DMS153 treated with DMSO at 0.1 percent for 48 hours (cell line): ENCODE data around the gene PRKD2.
A peak's percentile ranks its signal among the peaks of the same experiment; 100 is the strongest.

Experiments
- DNase-seq: peaks from one replicate; lab custom pipeline; 2025; ENCODE audit not compliant: unreplicated experiment; lab: John Stamatoyannopoulos, UW

The PRKD2 gene

DNA sequence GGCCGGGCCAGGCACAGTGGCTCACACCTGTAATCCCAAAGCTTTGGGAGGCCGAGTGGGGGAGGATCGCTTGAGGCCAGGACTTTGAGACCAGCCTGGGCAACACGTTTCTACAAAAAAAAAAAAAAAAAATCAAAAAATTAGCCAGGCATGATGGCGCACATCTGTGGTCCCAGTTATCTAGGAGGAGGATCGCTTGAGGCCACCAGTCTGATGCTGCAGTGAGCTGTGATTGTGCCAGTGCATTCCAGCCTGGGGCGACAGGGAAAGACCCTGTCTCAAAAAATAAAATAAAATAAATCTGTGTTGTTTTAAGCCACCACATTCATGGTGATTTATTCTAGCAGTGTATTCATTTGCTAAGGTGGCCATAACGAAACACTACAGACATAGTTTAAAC lies 51.8 kb downstream of the PRKD2 start:
- no peak for DNase-seq

DNA sequence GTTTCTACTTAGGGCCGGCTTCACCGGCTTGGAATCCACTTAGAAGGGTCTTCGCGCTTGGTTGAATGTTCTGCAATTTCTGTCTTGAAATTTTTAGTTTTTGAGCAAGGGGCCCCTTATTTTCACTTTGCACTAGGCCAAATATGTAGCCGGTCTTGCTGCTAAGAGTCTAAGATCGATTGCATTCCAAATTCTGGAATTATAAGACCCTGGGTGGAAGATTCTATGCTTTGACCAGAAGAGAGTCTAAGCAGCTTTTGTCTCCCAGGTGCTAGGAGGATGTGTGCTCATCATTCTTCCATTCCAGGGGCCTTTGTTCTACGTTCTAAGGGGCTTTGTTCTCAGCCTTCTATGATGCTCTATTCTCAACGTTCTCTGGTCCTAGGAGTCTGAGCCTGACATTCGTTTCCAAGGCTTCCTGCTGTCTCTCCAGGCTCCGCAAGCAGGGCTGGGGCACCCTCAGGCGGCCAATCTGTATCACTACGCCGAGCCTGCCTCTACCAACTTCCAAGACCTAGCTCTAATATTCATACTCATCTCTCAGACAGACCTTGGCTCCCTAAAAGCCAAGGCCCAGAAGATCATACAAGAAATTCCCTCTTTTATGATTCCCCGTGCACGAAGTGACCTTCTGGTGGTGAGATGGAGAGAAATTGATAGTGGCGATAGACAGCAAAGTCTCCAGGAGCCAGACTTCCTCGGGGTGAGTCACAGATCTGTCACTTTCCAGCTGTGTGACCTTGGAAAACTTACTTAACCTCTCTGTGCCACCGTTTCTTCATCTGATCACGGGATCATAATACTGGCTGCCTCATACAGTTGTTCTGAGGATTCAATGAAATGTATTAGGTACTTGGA lies 55.0 kb downstream of the PRKD2 start:
- peak; percentile 76 for DNase-seq

DNA sequence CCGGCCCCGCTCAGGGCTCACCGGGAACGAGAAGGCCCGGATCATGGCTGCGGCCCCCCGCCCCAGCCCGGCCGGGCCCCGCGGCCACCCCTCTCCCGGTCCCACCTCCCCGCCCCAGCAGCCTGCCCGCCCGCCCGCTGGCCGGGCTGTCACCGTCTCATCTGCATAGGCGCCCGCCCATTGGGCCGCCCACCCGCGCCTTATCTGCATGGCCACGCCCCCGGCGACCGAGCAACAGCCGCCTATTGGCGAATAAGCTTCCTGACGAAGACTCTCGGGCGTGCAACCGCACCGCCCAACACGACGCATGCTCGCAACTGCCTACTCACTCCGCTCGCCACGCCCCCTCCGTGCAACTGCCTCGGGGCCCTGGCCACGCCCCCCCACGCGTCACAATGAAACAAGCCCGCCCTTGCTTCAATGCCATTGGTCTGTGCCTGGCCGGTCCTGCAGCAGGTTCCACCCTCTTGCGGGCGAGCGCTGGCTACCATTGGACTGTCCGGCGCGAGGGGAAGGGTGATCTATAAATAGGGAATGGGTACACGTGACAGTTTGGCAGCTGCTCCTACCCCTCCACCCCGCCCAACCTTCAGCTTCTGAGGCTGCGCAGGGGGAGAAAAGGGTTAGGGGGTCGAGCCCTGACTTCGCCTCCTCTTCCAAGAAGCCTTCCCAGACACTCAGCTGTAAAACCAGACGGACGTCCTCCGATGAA lies 55.7 kb downstream of the PRKD2 start, which contains the start of gene DACT3:
DACT3 (minus strand) TSS at position 163 of the 712 bp plus-strand sequence; CDS start at position 45, 118 bp downstream.
- peak; percentile 99 for DNase-seq

DNA sequence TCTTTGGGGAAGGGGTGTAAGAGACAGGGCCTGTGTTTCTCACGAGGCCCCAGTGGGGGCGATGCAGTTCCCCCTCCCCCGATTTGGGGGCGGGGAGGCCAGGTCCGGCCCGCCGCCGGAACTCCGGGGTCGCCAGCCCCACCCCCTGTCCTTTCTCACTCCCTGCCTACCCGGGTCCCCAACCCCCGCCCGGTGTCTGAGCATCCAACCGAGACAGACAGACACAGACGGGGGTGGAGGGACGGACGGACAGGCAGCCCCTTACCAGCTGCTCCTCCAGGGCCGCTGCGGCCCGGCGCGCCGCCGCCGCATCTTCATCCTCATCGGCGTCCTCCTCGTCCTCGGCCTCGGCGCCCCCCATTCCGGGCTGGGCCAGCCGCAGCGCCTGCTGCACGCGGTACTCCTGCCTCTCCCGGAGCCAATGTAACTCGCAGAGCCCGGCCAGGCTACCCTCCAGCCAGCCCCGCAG lies 56.3 kb downstream of the PRKD2 start:
- DNase-seq, result no peak

DNA sequence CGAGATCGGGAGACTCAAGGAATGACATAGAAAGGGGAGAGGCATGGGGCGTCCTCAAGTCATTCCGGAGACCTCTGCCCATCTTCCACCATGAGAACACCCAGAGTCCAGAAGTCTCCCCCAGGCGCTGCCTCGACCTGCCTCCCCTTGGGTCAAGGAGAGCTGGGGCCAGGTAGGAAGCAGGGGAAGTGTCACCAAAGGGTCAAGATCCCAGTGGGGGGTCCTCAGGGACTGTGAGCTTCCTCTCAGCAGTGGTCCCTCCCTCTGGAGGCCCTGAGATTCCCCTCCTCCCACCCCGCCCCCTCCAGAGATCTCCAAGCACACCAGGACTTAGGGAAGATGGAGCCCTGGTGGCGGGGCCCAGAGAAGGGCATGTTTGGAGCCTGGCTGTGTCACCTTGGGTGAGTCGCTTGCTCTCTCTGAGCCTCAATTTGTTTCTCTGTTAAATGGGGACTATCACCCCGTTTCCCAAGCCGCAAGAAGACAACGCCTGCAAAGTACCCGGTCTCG lies 56.9 kb downstream of the PRKD2 start:
- no peak for DNase-seq

DNA sequence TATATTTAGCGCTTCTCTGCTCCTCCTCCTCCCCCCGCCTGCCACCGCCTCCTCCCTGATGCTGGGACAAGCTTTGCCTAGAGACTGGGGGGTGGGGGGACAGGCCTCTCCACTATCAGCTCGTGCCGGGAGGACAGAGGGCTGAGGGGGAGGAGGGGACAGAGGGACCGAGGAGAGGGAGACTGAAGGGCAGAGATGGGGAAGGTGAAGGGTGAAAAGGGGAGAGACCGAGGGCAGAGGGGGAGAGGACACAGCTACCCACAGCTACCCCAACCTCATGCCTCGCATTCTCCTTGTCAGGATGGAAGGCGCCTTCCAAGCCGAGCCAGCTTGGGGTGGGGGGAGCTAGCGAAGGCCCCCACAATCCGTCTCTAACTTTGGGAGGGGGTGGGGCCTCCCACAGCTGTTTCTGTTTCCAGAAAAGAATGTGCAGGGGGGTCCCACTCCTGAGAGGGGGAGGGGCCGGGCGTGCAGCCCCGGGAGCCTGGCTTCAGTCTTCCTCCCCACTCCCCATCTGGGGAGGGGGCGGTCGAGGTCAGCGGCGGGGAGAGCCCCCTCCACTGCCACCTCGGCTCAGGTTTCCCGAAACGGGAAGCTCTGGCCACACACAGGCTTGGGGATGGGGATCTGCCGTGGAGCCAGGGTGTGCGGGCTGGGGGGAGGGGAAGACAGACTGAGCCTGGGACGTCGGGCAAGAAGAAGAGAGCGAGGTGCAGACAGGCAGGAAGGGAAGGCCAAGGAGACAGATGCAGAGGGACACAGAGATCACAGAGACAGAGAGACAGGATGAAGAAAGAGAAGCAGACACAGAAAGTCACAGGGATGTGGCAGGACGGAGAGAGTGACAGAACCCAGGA lies 57.5 kb downstream of the PRKD2 start:
- DNase-seq, result no peak

DNA sequence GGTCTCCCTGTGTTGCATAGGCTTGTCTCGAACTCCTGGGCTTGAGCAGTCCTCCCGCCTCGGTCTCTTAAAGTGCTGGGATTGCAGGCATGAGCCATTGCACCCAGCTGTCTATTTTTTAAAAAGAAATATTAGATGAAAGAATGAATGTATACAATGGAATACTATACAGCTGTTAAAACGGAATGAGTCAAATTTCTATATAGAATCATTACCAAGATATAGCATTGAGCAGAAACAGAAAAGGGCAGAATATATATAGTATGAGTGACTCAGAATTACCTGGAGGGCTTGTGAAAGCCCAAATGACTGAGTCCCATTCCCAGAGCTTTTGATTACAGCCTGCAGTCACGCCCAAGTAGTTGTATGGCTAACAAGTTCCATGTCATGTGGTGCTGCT lies 60.4 kb downstream of the PRKD2 start:
- no peak for DNase-seq

DNA sequence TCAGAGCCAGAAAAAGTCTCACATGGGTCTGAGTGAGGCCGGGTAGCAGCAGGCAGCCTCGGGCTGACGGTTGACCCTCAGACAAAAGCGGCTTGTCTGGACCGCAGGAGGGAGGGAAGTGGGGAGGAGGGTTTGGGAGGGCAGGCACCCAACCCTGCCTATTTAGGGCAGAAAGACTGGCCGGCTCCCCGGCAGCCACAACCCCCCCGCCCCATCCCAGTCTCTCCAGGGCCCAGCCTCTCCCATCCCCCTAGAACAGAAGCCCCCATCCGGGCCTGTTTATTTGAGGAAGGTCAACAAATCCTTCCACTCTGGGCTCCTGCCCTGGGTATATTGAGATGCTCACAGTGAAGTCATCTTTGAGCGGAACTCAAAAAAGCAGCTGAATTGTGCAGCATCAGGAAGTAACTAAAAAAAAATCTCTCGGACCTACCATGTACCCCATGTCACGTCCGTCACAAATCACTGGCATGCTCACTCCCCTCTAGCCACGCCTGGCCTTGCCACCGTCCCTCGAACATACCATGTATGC lies 62.2 kb downstream of the PRKD2 start:
- DNase-seq, result no peak

DNA sequence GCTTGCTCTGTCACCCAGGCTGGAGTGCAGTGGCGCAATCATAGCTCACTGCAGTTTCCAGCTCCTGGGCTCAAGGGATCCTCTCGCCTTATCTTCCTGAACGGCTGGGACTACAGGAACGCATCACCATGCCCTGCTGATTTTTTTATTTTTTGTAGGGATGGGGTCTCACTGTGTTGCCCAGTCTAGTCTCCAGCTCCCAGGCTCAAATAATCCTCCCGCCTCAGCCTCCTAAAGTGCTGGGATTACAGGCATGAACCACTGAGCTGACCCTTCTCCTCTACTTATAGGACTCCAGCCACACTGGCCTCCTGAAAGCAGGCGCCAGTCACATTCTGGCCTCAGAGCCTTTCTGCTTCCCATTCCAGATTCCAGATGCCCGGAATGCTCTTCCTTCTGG lies 66.5 kb downstream of the PRKD2 start:
- DNase-seq, result no peak

DNA sequence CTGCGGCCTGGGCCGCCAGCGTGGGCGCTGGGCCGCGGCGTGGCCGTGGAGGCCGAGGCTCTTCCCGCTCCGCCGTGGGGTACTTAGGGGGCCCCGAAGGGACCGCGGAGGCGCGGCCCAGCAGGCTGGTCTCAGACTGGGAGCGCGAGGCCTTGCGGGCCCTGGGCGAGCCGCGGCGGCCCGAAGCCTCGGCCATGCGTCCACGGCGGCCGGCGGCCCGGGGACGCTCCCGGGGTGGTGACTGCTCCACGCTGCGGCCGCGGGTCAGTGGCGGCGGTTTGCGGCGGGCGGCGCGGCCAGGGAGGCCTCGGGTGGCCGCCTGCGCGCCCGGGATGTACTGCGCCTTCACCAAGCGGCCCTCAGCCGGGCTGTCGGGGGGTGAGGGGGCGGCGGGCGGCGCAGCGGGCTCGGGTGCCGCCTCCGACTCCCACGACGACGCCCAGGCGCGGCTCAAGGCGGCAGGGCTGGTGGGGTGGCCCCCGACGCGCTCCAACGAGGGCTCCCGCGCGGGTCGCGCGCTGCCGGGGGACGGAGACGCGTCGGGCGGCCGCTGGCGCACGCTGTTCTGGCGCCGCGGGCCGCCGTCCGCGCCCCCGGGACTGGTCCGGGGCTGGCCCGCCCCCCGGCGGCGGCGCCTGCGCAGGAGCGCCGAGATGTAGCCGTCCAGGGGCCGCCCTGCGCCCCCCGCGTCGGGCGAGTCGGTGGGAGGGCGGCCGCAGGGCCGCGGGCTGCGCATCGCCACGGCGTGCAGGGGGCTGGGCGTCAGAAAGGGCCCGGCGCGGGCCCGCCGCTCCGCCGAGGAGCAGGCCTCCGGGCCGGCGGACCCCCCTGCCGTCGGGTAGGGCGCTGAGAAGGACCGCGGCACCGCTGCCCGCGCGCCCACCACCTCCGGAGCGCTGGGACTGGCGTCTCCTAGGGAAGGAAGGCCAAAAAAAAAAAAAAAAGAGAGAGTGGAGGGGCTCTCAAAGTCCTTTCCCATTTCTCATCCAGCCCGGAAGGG lies 67.7 kb downstream of the PRKD2 start:
- no peak for DNase-seq

DNA sequence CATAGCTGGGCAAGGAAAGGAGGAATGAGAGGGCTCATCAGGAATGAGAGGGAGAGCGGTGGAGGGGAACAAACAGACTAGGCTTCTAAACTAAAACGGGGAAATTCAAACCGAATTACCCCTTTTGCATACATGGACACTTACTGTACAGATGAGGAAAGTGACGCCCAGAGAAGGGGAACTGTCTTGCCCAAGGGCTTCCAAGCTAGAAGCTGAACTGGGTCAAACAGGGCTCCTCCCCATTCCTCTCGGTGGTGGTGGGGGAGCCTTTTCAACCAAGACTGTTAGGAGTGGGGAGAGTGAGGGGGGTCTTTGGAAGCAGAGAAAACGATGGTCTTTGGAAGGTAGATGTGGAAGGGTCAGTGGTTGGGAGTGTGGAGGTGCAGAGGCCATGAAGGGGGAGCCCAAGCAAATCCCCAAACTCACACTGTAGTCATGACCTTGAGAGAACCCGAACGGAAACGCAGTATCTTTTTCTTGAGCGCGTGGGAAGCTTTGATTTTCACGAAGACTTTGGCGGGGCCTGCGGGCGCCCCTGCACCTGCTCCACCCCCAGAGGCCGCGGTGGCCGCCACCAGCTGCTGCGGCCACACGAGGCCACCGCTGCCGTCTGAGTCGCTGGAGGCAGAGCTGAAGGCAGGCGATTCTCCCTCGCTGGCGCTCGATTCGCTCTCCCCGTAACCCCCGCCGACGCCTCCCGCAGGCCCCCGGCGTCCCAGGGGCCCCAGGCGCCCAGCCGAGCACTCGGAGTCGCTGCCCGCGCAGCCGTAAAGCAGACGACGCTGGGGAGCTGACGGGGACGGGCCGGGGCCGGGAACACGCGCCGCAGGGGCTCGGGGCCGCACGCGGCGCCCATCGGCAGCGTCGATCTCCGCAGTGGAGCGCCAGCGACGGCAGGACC lies 68.6 kb downstream of the PRKD2 start:
- DNase-seq, result no peak

DNA sequence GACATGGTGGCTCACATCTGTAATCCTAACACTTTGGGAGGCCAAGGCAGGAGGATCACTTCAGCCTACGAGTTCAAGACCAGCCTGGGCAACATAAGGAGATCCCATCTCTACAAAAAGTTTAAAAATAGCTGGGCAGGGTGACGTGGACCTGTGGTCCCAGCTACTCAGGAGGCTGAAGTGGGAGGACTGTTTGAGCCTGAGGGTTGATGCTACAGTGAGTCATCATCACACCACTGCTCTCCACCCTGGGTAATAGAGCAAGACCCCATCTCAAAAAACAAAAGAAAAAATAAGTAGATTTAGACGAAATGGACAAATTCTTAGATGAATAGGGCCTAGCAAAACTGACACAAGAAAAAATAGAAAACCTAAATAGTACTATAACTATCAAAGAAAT lies 70.5 kb downstream of the PRKD2 start:
- no peak for DNase-seq

DNA sequence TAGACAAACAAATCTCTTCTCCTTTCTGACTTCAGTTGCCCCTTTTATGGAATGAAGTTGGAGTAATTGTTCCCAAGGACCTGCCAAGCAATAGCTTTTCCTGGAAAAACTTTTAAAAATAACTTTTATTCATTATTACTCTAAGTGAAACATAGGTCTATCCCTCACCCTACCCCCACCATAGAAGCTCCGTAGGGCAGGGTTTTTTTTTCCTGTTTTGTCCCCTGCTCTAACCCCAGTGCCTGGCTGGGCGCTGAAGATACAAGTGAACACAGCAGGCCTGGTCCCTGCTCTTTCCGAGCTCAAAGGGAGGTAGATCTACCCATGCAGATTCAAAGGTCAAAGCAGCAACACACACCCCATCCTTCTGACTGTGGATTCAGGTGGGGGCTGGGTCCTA lies 72.2 kb downstream of the PRKD2 start:
- DNase-seq, result no peak

DNA sequence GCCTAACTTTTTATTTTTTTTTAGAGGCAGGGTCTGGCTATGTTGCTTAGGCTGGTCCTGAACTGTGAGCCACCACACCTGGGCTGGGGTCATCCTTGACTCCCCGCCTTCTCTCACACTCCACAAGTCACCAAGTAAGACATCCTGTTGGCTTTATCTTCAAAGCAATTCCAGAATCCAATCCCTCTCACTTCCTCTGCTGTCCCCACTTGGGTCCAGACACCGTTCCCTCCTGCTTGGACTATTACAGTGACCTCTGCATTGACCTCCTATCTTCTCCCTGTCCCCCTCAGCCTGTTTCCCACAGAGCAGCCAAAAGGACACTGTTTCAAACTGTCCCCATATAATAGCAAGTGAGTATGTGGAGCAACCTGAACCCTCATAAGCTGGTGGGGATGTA lies 76.3 kb downstream of the PRKD2 start:
- DNase-seq, result no peak

DNA sequence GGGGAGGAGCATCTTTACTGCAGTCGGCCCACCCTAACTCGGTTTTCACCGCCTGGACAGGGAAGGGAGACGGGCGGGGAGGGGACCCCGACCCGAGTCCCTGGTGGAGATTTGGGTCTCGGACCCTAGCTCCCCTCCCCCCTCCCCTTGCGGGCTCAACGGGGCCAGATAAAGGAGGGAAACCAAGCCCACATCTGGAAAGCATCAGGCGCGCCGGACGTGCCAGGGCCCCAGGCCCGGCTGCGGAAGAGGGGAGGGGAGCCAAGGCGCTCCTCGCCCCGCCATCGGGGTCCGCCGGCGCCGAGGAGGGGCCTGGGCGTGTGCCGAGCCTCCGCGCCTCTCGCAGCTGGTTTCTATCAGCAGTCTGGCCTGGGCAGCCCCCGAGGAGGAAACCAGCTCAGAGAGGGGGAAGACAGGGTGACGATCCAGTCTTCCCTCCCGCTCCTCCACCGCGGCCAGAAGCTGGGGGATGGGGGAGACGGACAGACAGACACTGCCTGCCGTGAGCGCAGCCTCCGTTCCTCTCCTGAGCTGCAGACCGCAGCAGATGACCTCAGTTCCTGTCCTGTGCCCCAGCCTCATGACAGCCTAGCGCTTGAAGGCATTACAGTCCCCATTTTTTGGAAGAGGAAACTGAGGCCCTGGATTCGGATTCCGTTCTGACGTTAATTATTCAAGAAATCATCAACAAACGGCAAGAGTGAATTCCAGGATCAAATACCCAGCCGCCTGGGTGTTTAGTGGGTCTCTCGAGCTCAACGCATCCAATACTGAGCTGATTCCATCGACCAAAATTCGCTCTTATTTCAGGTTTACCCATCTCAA lies 77.3 kb downstream of the PRKD2 start:
- no peak for DNase-seq

DNA sequence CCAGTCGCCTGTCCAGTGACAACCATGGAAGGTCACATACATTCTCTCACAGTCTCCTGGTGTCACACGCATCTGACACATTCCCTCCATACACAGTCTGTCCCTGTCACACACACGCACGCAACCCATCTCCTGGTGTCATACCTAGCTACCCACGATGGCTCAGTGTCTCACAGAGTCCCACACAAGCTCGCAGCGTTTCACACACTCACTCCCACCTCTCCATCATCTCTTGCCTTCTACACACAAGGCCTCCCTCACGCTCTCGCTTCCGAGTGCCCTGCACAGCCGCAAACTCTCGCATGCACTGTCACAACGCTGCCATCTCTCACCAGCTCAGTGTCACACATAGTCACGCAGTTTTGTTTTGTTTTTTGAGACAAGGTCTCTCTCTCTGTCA lies 79.7 kb downstream of the PRKD2 start:
- no peak for DNase-seq

DNA sequence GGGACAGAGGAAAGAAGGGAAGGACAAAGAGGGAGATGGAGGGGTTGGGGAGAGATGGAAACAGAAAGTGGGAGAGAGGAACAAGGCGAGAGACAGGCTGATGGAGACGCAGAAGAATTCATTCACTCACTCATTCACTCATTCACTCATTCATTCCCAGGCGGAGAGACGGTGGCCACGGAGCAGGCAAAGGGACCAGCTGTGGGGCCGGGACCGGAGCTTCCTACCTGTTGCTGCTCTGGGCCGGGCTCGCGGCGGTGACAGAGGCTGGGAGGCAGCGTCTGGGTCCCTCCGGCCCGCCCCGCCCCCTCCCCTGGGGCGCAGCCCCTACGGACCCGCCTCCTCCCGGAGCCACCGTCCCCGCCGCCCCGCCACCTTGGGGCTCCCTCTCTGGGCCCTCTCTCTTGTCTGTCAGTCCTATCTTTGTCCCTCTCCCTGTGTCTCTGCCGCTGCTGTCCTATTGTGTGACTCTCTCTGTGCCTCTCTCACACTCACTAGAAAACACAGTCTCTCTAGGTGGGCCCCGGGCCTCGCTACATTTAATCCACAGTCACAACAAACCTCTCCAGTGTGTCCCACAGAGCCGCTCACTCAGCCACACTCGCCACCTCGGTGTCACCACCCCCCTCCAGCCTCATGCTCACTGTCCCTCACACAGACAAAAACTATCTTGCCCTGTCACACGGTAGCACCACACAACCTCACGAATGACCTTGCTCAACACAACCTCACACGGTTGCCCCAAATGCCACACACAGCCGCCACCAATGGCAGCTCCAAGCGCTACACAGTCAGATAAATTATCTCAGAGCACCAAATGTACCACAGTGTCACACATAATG lies 80.8 kb downstream of the PRKD2 start, which contains the start of gene GNG8:
GNG8 (minus strand) TSS at position 283 of the 842 bp plus-strand sequence. CDS start 1,520 bp downstream, outside the sequence.
- DNase-seq, result no peak
